HG02970 (cell line): ENCODE measurements around the gene PKHD1.
"Not testable (repeated sequence)": the region's sequence is repeated elsewhere in the genome, so short reads cannot be mapped to it uniquely, and the experiment has no call there.

Experiments
- ATAC-seq: cut with Tn5 transposase; IDR thresholded peaks from one replicate; pipeline ENCODE4 v1.9.1; 2021; ENCODE audit warnings: mild to moderate bottlenecking, moderate library complexity, moderate number of reproducible peaks; ENCODE audit not compliant: unreplicated experiment, low FRiP score

PKHD1 gene

GRCh38 chr6:51934098-51934497, 153.3 kb downstream of the PKHD1 start:
- ATAC-seq, result no peak

GRCh38 chr6:51932956-51933355, 154.5 kb downstream of the PKHD1 start:
- ATAC-seq, result no peak

- no peak for ATAC-seq
These were observed 156.8 kb downstream of the PKHD1 start for GRCh38 chr6:51930602-51931001.

- no peak for ATAC-seq
These were observed 157.4 kb downstream of the PKHD1 start for GRCh38 chr6:51929934-51930574.

GRCh38 chr6:51928320-51928719, 159.1 kb downstream of the PKHD1 start:
- no peak for ATAC-seq

- no peak for ATAC-seq
These were observed 160.0 kb downstream of the PKHD1 start for GRCh38 chr6:51927450-51927849.

GRCh38 chr6:51926125-51926524, 161.3 kb downstream of the PKHD1 start:
- no peak for ATAC-seq

- not testable (repeated sequence) for ATAC-seq
These were observed 164.9 kb downstream of the PKHD1 start for GRCh38 chr6:51922479-51922878.

- ATAC-seq, result not testable (repeated sequence)
These were observed 169.1 kb downstream of the PKHD1 start for GRCh38 chr6:51918347-51918746.

GRCh38 chr6:51915098-51915497, 172.3 kb downstream of the PKHD1 start:
- no peak for ATAC-seq

GRCh38 chr6:51913265-51913664, 174.1 kb downstream of the PKHD1 start:
- ATAC-seq, result no peak

GRCh38 chr6:51910851-51911250, 176.6 kb downstream of the PKHD1 start:
- ATAC-seq, result no peak

GRCh38 chr6:51908243-51908642, 179.2 kb downstream of the PKHD1 start:
- no peak for ATAC-seq

GRCh38 chr6:51901766-51902764, 185.3 kb downstream of the PKHD1 start:
- ATAC-seq, result no peak

- no peak for ATAC-seq
These were observed 194.0 kb downstream of the PKHD1 start for GRCh38 chr6:51893366-51893765.

GRCh38 chr6:51892750-51893149, 194.7 kb downstream of the PKHD1 start:
- no peak for ATAC-seq

GRCh38 chr6:51892339-51892738, 195.1 kb downstream of the PKHD1 start:
- ATAC-seq, result no peak

- ATAC-seq, result no peak
These were observed 195.6 kb downstream of the PKHD1 start for GRCh38 chr6:51891784-51892183.

GRCh38 chr6:51887859-51888258, 199.6 kb downstream of the PKHD1 start:
- ATAC-seq, result no peak

- ATAC-seq, result no peak
These were observed 201.5 kb downstream of the PKHD1 start for GRCh38 chr6:51885957-51886356.

GRCh38 chr6:51868591-51869355, 218.6 kb downstream of the PKHD1 start:
- no peak for ATAC-seq
